Gastroesophageal sphincter (tissue), 4 donors: ENCODE measurements around the gene STX2. TPM values are rescaled to one million over a fixed set of nuclear protein-coding genes. Genes with fewer than 3 reads are reported as not detected.

Experiments
- ATAC-seq: fragments of 150-250 bp; one replicate; pipeline ENCODE4 v1.9.1; 2016; ENCODE audit warnings: mild to moderate bottlenecking, moderate library complexity
- H3K27ac ChIP-seq, 4 donors: fragments of 200-600 bp; sonication (generic) in 3 of 4; 1 replicate in 3 of 4; 2 replicates in 1 of 4; pipeline ENCODE4 v1.5.1; 2016 to 2019
- H3K27me3 ChIP-seq: fragments of 200-600 bp; sonication (generic); one replicate; pipeline ENCODE4 v1.5.1; 2019
- H3K36me3 ChIP-seq, 2 donors: fragments of 200-600 bp; sonication (generic); one replicate each; pipeline ENCODE4 v1.5.1; 2019; ENCODE audit warnings: control low read depth in 1 of 2
- H3K4me1 ChIP-seq, 3 donors: fragments of 200-600 bp; sonication (generic); 1 replicate in 2 of 3; 2 replicates in 1 of 3; pipeline ENCODE4 v1.5.1; 2016 to 2019; ENCODE audit warnings: control low read depth in 2 of 3
- H3K4me3 ChIP-seq, 2 donors: fragments of 200-600 bp; sonication (generic); one replicate each; pipeline ENCODE4 v1.5.1; 2019; ENCODE audit warnings: mild to moderate bottlenecking in 1 of 2, moderate library complexity in 1 of 2
- H3K9me3 ChIP-seq, 3 donors: fragments of 200-600 bp; sonication (generic); one replicate each; pipeline ENCODE4 v1.5.1; 2017 to 2019; ENCODE audit warnings: control low read depth in 2 of 3
- EP300 ChIP-seq: sonication (generic); formaldehyde crosslinking; IDR thresholded peaks from one replicate; pipeline ENCODE4 v1.6.1; 2017; ENCODE audit warnings: antibody characterized with exemption, mild to moderate bottlenecking
- POLR2A ChIP-seq, 2 donors: fragments of 450-650 bp; IDR thresholded peaks; one replicate each; pipeline ENCODE4 v1.6.1; 2017; ENCODE audit warnings: antibody characterized with exemption in 2 of 2, mild to moderate bottlenecking in 2 of 2, moderate library complexity in 1 of 2
- POLR2AphosphoS5 ChIP-seq: sonication (generic); formaldehyde crosslinking; IDR thresholded peaks from one replicate; pipeline ENCODE4 v1.6.1; 2017; ENCODE audit warnings: antibody characterized with exemption
- whole genome bisulfite sequencing, 2 donors: methylation state at CpG; one replicate each; pipeline ENCODE4 v1.1.5; 2018; ENCODE audit warnings: low coverage in 1 of 2; 5-methylcytosine and 5-hydroxymethylcytosine counted together
- total RNA-seq, 4 donors: library from RNA; depleted of rRNA; stranded (reverse); fragments of >200 nt; gene quantifications; one replicate each; pipeline ENCODE4 v1.1.0, GENCODE V29; 2016
- TF ChIP-seq, protein P1 (sequence below), 4 experiments: fragments of 200-600 bp in 2 of 4; fragments of 450-650 bp in 2 of 4; sonication (generic) in 1 of 4; IDR thresholded peaks; one replicate each; pipeline ENCODE4 v1.5.1; 2017 to 2019; ENCODE audit warnings: antibody characterized with exemption in 4 of 4, mild to moderate bottlenecking in 2 of 4, moderate library complexity in 2 of 4

Gene STX2
- total RNA-seq, 4 donors from 2014 or later = 41.6 to 77.5 (median 54.3) TPM

DNA sequence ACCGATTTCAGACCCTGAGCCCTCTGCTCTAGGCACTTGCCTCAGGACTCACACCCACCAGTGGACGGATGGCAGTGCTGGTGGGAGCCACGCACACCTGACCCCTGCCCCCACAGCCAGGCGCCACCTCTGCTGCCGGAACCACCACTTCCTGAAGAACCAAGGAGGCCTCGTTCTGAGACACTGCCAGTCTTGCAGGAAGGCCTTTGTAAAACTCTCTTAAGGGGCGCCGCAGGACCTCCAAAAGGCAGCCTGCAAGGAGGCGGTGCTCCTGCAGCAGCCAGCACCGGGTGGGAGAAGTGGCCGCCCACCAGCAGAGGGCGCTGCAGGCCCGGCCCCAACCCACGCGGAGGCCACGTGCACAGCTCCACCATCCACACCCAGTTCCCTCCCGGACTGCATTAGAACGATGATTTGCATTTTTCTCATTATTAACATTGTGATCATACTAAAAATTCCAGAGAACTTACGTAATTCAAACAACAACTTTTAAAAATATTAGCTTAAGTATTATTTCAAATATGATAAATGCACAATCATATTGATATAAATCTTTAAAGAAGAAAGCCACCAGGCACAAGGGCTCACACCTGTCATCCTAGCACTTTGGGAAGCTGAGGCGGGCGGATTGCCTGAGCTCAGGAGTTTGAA, 12.8 kb downstream of the STX2 start:
- no peaks in the 10 kb centered on the region for H3K9me3 ChIP-seq
- WGBS, 2 donors = 65 to 68% methylated on average over 5 to 10 of the region's 21 CpGs
- peaks cover 0 to 32% of the 10 kb centered on the region in 2 donors for H3K36me3 ChIP-seq
- H3K27ac ChIP-seq = peak overlapping the region in 3 of 4 donors; percentile 42 to 77 (median 72)
- ATAC-seq = peak; percentile 86
- H3K4me3 ChIP-seq = no peak overlapping the region
- H3K27me3 ChIP-seq = no peaks in the 10 kb centered on the region
- TF ChIP-seq, protein P1, sequence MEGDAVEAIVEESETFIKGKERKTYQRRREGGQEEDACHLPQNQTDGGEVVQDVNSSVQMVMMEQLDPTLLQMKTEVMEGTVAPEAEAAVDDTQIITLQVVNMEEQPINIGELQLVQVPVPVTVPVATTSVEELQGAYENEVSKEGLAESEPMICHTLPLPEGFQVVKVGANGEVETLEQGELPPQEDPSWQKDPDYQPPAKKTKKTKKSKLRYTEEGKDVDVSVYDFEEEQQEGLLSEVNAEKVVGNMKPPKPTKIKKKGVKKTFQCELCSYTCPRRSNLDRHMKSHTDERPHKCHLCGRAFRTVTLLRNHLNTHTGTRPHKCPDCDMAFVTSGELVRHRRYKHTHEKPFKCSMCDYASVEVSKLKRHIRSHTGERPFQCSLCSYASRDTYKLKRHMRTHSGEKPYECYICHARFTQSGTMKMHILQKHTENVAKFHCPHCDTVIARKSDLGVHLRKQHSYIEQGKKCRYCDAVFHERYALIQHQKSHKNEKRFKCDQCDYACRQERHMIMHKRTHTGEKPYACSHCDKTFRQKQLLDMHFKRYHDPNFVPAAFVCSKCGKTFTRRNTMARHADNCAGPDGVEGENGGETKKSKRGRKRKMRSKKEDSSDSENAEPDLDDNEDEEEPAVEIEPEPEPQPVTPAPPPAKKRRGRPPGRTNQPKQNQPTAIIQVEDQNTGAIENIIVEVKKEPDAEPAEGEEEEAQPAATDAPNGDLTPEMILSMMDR (IDR thresholded peaks at IDR 0.05) = peak; percentile 43 to 78 (median 68)
- TF ChIP-seq POLR2AphosphoS5 (no peak), POLR2A (IDR thresholded peaks at IDR 0.05) (no peak), EP300 (no peak)
- peaks cover 0 to 49% (median 13%) of the 10 kb centered on the region in 3 donors for H3K4me1 ChIP-seq

DNA sequence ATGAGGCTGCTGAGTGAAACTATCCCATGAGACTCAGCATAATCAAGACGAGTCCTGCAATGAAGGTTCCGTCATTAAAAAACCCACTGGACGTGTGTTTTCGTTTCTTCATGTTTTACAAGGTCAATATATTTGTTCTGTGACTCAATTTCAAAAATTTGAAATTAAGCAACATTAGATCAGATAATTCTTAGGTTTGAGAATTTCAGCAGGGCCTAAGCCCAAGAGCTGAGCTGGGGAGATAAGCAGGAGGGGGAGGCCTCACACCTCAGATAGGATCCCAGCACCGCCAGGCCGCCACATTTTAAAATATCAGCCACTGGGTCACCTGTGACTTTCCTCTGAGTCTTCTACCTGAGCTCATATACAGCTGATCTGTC, 13.3 kb downstream of the STX2 start:
- no peak overlapping the region for H3K4me3 ChIP-seq
- TF ChIP-seq, protein P1 (IDR thresholded peaks at IDR 0.05) = no peak
- no peak for TF ChIP-seq POLR2AphosphoS5
- TF ChIP-seq POLR2A (IDR thresholded peaks at IDR 0.05) = no peak
- TF ChIP-seq EP300 = no peak
- H3K36me3 ChIP-seq = peaks cover 0 to 38% of the 10 kb centered on the region in 2 donors
- ATAC-seq = no peak
- peaks cover 0 to 43% (median 13%) of the 10 kb centered on the region in 3 donors for H3K4me1 ChIP-seq
- H3K27me3 ChIP-seq = no peaks in the 10 kb centered on the region
- WGBS, 2 donors = 83 to 86% methylated on average over 6 of the region's 6 CpGs
- peak overlapping the region in 3 of 4 donors; percentile 1 to 42 (median 34) for H3K27ac ChIP-seq
- H3K9me3 ChIP-seq = no peaks in the 10 kb centered on the region

DNA sequence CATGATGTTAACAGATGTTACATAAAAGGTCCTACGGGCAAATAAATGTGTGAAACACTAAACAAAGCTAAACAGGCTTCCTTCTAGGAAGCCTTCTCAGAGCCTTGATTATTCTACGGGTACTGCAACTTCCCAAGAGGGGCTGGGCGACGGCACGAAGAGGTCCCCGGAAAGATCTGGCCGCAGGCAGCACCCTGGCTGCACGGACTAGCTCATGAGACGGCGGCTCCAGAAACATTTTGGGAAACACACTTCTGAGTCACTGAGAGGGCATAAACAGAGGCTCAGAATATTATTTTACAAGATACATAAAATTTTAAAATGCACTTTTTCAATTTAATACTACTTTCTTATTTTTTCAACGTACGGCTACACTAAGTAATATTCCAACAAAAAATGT, 19.4 kb downstream of the STX2 start:
- Histone ChIP-seq H3K27me3 (no peaks in the 10 kb centered on the region), H3K9me3 (no peaks in the 10 kb centered on the region), H3K27ac (peak overlapping the region in 1 of 4 donors; percentile 62), H3K36me3 (peaks cover 0 to 52% of the 10 kb centered on the region in 2 donors), H3K4me1 (peaks cover 0 to 20% (median 3%) of the 10 kb centered on the region in 3 donors), H3K4me3 (no peak overlapping the region)
- no peak for ATAC-seq
- WGBS, 2 donors = 79 to 90% methylated on average over 12 of the region's 12 CpGs
- TF ChIP-seq POLR2AphosphoS5 (no peak), POLR2A (IDR thresholded peaks at IDR 0.05) (no peak), EP300 (no peak)
- TF ChIP-seq, protein P1 (IDR thresholded peaks at IDR 0.05) = no peak

DNA sequence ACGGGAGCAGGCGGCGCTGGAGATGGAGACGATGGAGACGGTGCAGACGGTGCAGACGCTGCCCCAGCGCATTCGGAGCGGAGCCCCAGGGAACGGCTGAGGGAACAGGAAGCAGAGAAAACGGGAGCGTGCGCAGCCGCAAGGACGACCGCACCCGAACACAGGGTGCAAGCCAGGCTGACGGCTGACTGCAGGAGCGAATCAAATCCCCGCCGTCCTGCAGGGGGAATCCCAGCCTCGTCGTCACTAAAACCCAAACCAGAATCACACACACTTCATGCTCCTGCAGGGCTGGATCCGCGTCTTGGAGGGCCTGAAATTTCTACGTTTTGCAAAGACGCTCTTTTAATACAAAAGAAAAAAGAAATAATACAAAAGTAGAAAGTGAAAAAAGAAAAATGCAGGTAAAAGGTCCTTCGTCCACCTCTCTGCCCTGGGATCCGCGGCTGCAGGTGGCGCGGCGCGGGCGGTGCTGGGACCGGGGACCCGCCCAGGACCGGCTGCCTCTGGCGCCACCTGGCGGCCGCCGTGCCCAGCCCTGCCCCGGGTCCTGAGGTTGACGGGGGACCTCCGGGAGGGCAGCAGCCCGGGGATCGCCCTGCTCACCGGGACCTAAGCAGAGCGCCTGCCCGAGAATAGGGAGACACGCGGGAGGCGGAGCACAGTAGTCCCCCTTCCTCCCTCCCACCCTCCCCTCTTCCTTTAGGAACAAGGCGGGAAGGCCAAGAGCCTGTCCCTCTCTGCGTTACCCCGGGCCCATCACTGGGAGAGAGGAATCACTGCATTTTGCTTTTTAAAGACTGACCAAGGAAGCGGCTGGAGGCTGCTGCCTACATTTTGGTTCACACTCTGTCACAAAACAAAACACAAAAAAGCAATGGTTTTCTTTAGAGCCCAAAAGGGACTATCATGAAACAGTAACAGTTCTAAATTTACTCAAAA, 20.1 kb downstream of the STX2 start:
- Histone ChIP-seq H3K4me1 (peaks cover 0 to 20% (median 3%) of the 10 kb centered on the region in 3 donors), H3K9me3 (no peaks in the 10 kb centered on the region), H3K27ac (peak overlapping the region in 3 of 4 donors; percentile 56 to 68 (median 62)), H3K36me3 (peaks cover 0 to 51% of the 10 kb centered on the region in 2 donors), H3K27me3 (no peaks in the 10 kb centered on the region), H3K4me3 (peak overlapping the region; percentile 30 to 51)
- WGBS, 2 donors = 0 to 16% methylated on average over 4 to 43 of the region's 58 CpGs
- TF ChIP-seq, protein P1 (IDR thresholded peaks at IDR 0.05) = peak; percentile 61 to 97 (median 84)
- TF ChIP-seq POLR2A (IDR thresholded peaks at IDR 0.05) = no peak
- ATAC-seq = peak; percentile 91
